Adrenal gland (tissue), 12 donors: ENCODE measurements around the gene AGBL4. TPM values are rescaled to one million over a fixed set of nuclear protein-coding genes. Genes with fewer than 3 reads are reported as not detected.

Source experiments
- DNase-seq, 7 donors: peaks; one replicate each; pipeline ENCODE4 v3.0.0-alpha.2; 2019 to 2020
- H3K27ac ChIP-seq, 5 donors: fragments of 200-600 bp; sonication (generic) in 4 of 5; 1 replicate in 3 of 5; 2 replicates in 2 of 5; pipeline versions ENCODE4 v1.5.1 to v1.8.0; 2016 to 2020; ENCODE audit warnings: mild to moderate bottlenecking in 1 of 5
- H3K27me3 ChIP-seq: fragments of 200-600 bp; 2 replicates; pipeline ENCODE4 v1.8.0; 2021
- H3K36me3 ChIP-seq, 2 donors: fragments of 200-600 bp; replicated peaks in 1 of 2; 1 replicate in 1 of 2; 2 replicates in 1 of 2; pipeline versions ENCODE4 v1.5.1 to v1.8.0; 2018 to 2022
- H3K4me1 ChIP-seq, 2 donors: fragments of 200-600 bp; replicated peaks in 1 of 2; 1 replicate in 1 of 2; 2 replicates in 1 of 2; pipeline versions ENCODE4 v1.5.1 to v1.8.0; 2018 to 2021
- H3K4me3 ChIP-seq, 4 donors: fragments of 200-600 bp; sonication (generic) in 3 of 4; one replicate each; pipeline ENCODE4 v1.5.1; 2016 to 2018
- H3K9me3 ChIP-seq, 3 donors: fragments of 200-600 bp; sonication (generic) in 1 of 3; replicated peaks in 1 of 3; 1 replicate in 2 of 3; 2 replicates in 1 of 3; pipeline versions ENCODE4 v1.5.1 to v1.8.0; 2016 to 2021
- POLR2A ChIP-seq, 2 donors: fragments of 450-650 bp; IDR thresholded peaks; one replicate each; pipeline ENCODE4 v1.6.1; 2017; ENCODE audit warnings: antibody characterized with exemption in 2 of 2, mild to moderate bottlenecking in 2 of 2, moderate library complexity in 1 of 2
- WGBS, 4 donors: extraction: QIAGEN DNeasy Blood & Tissue Kit in 2 of 4; methylation state at CpG; one replicate each; pipeline versions ENCODE4 v1.1.5 to v1.1.7; 2013 to 2017; 5-methylcytosine and 5-hydroxymethylcytosine counted together
- intact Hi-C, 2 donors: fragments of 100-400 bp; cut with DNase I; formaldehyde crosslinking; loops; one replicate each; pipeline versions ENCODE4 v1.14.1 to v1.15.0; 2022 to 2023
- polyA plus RNA-seq, 3 donors: library from polyadenylated mRNA; stranded (reverse); fragments of 200-250 nt in 2 of 3; fragments of 350-450 nt in 1 of 3; fragmentation: Illumina TruSeq in 1 of 3; extraction: RNeasy Lipid Tissue Mini Kit (QIAGEN cat#74804) in 1 of 3; gene quantifications; one replicate each; pipeline ENCODE4 v1.2.3, GENCODE V29; 2013 to 2014
- total RNA-seq, 9 donors: library from RNA; depleted of rRNA in 4 of 9; stranded (reverse); fragments of >200 nt in 4 of 9; fragments of 120-200 nt in 1 of 9; fragmentation: NEBNext Ultra II Directional in 1 of 9; extraction: Animal tissue kit (Norgen Biotek cat#: 25700) in 1 of 9; gene quantifications; one replicate each; pipeline versions ENCODE4 v1.1.0 to v1.2.4, GENCODE V29; 2013 to 2023
- TF ChIP-seq, protein P1 (sequence below), 6 experiments: fragments of 450-650 bp in 4 of 6; fragments of 200-600 bp in 2 of 6; sonication (generic) in 1 of 6; IDR thresholded peaks; 1 replicate in 5 of 6; 2 replicates in 1 of 6; pipeline versions ENCODE4 v1.5.1 to v1.8.0; 2016 to 2021; ENCODE audit warnings: antibody characterized with exemption in 6 of 6, mild to moderate bottlenecking in 2 of 6, moderate library complexity in 1 of 6
- donor health status: healthy with polysubstance abuse.
- donor health status: Bipolar disorder and iron deficiency.
- donor health status: DM: yes; HTN: yes; CAD: no.
- donor health status: DM: no; HTN: no; CAD: no.
- donor health status: DM: no; HTN: no; CAD: no.
- donor health status: DM: yes; HTN: yes; CAD: no.

The AGBL4 gene
- total and polyA plus RNA-seq, 12 donors, result 0.10 to 1.9 (median 0.80) TPM; not detected in 2

DNA sequence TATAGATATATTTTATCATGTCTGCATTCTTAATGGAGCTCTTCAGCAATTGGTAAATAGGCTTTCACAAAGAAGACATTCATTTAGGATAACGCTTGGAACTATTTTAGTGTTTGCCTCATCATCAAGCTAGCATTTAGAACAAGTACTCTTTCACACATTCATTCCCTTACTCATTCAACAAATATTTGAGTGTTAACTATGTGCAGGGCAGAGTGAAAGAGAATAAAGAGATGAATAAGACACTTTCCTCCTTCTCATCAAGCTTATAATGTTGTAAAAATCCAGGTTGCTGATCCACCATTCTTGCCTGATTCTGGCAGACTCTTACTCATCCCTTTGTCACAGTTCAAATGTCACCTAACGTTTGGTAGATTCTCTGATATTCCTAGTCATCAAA lies 860.7 kb downstream of the AGBL4 start:
- 47 to 62% (median 56%) methylated on average over 2 of the region's 2 CpGs for WGBS, 4 donors
- TF ChIP-seq, protein P1, sequence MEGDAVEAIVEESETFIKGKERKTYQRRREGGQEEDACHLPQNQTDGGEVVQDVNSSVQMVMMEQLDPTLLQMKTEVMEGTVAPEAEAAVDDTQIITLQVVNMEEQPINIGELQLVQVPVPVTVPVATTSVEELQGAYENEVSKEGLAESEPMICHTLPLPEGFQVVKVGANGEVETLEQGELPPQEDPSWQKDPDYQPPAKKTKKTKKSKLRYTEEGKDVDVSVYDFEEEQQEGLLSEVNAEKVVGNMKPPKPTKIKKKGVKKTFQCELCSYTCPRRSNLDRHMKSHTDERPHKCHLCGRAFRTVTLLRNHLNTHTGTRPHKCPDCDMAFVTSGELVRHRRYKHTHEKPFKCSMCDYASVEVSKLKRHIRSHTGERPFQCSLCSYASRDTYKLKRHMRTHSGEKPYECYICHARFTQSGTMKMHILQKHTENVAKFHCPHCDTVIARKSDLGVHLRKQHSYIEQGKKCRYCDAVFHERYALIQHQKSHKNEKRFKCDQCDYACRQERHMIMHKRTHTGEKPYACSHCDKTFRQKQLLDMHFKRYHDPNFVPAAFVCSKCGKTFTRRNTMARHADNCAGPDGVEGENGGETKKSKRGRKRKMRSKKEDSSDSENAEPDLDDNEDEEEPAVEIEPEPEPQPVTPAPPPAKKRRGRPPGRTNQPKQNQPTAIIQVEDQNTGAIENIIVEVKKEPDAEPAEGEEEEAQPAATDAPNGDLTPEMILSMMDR (IDR thresholded peaks at IDR 0.05), result no peak
- no peak for TF ChIP-seq POLR2A (IDR thresholded peaks at IDR 0.05)
- no peak overlapping the region for H3K27ac ChIP-seq
- intact Hi-C loops, result no loop called here
- no peaks in the 10 kb centered on the region for H3K9me3 ChIP-seq
- no peaks in the 10 kb centered on the region for H3K4me1 ChIP-seq
- DNase-seq, result no peak
- H3K4me3 ChIP-seq, result no peak overlapping the region
- no peaks in the 10 kb centered on the region for H3K27me3 ChIP-seq
- H3K36me3 ChIP-seq, result no peaks in the 10 kb centered on the region

DNA sequence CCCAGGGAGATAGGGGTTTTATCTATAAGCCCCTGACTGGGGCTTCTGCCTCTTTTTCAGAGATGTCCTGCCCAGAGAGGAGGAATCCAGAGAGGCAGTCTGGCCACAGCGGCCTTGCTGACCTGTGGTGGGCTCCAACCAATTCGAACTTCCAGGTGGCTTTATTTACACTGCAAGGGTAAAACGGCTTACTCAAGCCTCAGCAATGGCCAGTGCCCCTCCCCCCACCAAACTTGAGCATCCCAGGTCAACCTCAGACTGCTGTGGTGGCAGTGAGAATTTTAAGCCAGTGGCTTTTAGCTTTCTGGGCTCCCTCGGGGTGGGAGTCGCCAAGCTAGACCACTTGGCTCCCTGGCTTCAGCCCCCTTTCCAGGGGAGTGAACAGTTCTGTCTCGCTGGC lies 863.1 kb downstream of the AGBL4 start:
- TF ChIP-seq, protein P1 (IDR thresholded peaks at IDR 0.05), result no peak
- TF ChIP-seq POLR2A (IDR thresholded peaks at IDR 0.05), result no peak
- Histone ChIP-seq H3K4me1 (no peaks in the 10 kb centered on the region), H3K27me3 (no peaks in the 10 kb centered on the region), H3K27ac (no peak overlapping the region), H3K9me3 (no peaks in the 10 kb centered on the region), H3K36me3 (no peaks in the 10 kb centered on the region), H3K4me3 (no peak overlapping the region)
- WGBS, 4 donors, result 59 to 85% (median 80%) methylated on average over 3 to 6 of the region's 6 CpGs
- intact Hi-C loops, result no loop called here
- DNase-seq, result no peak

DNA sequence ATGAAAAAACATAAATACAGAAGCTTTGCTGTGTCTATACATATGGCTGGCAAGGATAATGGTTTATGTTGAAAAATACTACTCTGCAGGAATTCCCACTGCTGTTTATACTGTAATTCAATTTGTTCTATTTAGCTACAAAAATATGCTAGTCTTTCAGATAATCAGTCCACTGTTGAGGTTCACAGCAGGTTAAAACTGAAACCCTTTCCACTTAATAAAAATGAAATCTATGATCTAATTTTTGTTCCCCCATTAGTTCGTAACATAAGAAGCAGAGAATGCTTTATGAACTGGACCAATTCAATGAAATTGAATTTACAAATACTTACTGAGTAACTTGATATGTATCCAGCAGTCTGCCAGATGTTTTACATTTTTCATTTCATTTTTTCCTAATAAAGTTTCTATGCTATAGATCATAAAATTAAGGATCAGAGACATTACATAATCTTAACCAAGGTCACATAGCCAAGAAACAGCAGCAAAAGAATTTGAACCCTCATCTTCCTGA lies 887.0 kb downstream of the AGBL4 start:
- Histone ChIP-seq H3K9me3 (peaks cover 0 to 7% (median 0%) of the 10 kb centered on the region in 3 donors), H3K27ac (no peak overlapping the region), H3K27me3 (no peaks in the 10 kb centered on the region), H3K36me3 (no peaks in the 10 kb centered on the region), H3K4me1 (no peaks in the 10 kb centered on the region), H3K4me3 (no peak overlapping the region)
- TF ChIP-seq POLR2A (IDR thresholded peaks at IDR 0.05), result no peak
- TF ChIP-seq, protein P1 (IDR thresholded peaks at IDR 0.05), result no peak
- WGBS, 4 donors, result 68 to 97% (median 70%) methylated on average over 1 of the region's 1 CpG
- no peak for DNase-seq
- intact Hi-C loops, result no loop called here

DNA sequence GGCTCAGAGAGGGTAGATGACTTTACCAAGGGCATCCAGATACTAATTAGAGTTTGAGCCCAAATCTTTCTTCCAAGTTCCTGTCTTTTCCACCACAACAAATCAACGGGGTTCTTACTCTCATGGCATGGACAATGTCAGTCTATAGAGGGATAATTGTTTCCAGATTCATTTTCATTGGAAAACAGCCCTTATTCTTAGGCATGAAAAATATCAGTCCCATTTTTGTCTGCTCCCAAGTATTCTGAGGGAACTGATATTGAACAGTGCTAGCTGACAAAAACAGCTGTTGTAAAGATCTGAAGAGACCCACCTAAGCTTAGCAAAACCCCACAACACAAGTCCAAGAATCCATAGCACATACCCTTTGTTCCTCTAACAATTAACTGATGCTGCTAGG lies 898.0 kb downstream of the AGBL4 start:
- intact Hi-C loops, result no loop called here
- no peak overlapping the region for H3K4me3 ChIP-seq
- no peaks in the 10 kb centered on the region for H3K36me3 ChIP-seq
- H3K27me3 ChIP-seq, result no peaks in the 10 kb centered on the region
- H3K4me1 ChIP-seq, result no peaks in the 10 kb centered on the region
- no peaks in the 10 kb centered on the region for H3K9me3 ChIP-seq
- WGBS, 4 donors, result 33 to 54% (median 46%) methylated on average over 1 of the region's 1 CpG
- TF ChIP-seq POLR2A (IDR thresholded peaks at IDR 0.05), result no peak
- TF ChIP-seq, protein P1 (IDR thresholded peaks at IDR 0.05), result no peak
- no peak for DNase-seq
- no peak overlapping the region for H3K27ac ChIP-seq
